Upper lobe of right lung (tissue), 1 donor: ENCODE data around the gene CFAP90. TPM values are rescaled to one million over a fixed set of nuclear protein-coding genes. Genes with fewer than 3 reads are reported as not detected.
A peak's percentile ranks its signal among the peaks of the same experiment; 100 is the strongest.

Experiments used
- ATAC-seq: fragments of 200-7000 bp; cut with Tn5 transposase; one replicate; pipeline ENCODE4 v1.9.1; 2020; ENCODE audit warnings: mild to moderate bottlenecking, moderate library complexity
- DNase-seq: peaks from one replicate; pipeline ENCODE4 v3.0.0-alpha.2; 2020
- H3K27ac ChIP-seq: fragments of 200-600 bp; one replicate; pipeline ENCODE4 v1.8.0; 2022
- H3K27me3 ChIP-seq: fragments of 200-600 bp; one replicate; pipeline ENCODE4 v1.8.0; 2022; ENCODE audit warnings: mild to moderate bottlenecking
- H3K36me3 ChIP-seq: fragments of 200-600 bp; one replicate; pipeline ENCODE4 v1.8.0; 2022
- H3K4me1 ChIP-seq: fragments of 200-600 bp; one replicate; pipeline ENCODE4 v1.8.0; 2022
- H3K4me3 ChIP-seq: fragments of 200-600 bp; one replicate; pipeline ENCODE4 v1.8.0; 2022; ENCODE audit warnings: mild to moderate bottlenecking
- H3K9me3 ChIP-seq: fragments of 200-600 bp; one replicate; pipeline ENCODE4 v1.8.0; 2022
- intact Hi-C: fragments of 100-400 bp; cut with DNase I; formaldehyde crosslinking; loops from one replicate; pipeline ENCODE4 v1.11.0; 2022
- total RNA-seq: library from RNA; stranded (reverse); fragmentation: NEBNext Ultra II Directional; extraction: Animal tissue kit (Norgen Biotek cat#: 25700); gene quantifications from one replicate; pipeline ENCODE4 v1.2.1, GENCODE V29; 2021
- TF ChIP-seq, protein P1 (sequence below): fragments of 200-600 bp; IDR thresholded peaks from one replicate; pipeline ENCODE4 v1.8.0; 2022; ENCODE audit warnings: antibody characterized with exemption
- donor health status: DM: no; HTN: yes; CAD: no; lungs with severe emphysema.

The CFAP90 gene
- total RNA-seq, 1 donor from 2014 or later: 0.93 TPM

DNA sequence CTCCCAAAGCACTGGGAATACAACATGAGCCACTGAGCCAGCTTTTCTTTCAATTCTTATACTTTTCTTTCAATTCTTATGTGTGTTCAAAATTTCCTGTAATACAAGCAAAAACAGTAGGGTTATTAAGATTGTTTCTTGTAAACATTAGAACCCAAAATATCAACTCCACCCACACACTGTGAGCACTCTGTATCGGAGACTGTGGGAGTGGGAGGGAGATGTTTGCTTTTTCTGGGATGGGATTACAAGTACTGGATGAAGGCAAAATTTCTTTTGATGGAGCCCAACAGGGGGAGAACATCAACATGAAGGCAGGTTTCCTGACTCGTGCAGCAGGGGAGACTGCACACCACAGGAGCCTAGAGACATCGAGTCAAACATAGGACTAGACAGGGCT is 4.7 kb upstream of the CFAP90 start:
- DNase-seq (no peak), ATAC-seq (no peak)
- H3K27me3 ChIP-seq: no peaks in the 10 kb centered on the region
- no peak overlapping the region for H3K4me3 ChIP-seq
- H3K36me3 ChIP-seq: peaks cover 18% of the 10 kb centered on the region
- no peak overlapping the region for H3K27ac ChIP-seq
- intact Hi-C loops: no loop called here
- TF ChIP-seq, protein P1, sequence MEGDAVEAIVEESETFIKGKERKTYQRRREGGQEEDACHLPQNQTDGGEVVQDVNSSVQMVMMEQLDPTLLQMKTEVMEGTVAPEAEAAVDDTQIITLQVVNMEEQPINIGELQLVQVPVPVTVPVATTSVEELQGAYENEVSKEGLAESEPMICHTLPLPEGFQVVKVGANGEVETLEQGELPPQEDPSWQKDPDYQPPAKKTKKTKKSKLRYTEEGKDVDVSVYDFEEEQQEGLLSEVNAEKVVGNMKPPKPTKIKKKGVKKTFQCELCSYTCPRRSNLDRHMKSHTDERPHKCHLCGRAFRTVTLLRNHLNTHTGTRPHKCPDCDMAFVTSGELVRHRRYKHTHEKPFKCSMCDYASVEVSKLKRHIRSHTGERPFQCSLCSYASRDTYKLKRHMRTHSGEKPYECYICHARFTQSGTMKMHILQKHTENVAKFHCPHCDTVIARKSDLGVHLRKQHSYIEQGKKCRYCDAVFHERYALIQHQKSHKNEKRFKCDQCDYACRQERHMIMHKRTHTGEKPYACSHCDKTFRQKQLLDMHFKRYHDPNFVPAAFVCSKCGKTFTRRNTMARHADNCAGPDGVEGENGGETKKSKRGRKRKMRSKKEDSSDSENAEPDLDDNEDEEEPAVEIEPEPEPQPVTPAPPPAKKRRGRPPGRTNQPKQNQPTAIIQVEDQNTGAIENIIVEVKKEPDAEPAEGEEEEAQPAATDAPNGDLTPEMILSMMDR: no peak
- H3K4me1 ChIP-seq: no peaks in the 10 kb centered on the region
- no peaks in the 10 kb centered on the region for H3K9me3 ChIP-seq

DNA sequence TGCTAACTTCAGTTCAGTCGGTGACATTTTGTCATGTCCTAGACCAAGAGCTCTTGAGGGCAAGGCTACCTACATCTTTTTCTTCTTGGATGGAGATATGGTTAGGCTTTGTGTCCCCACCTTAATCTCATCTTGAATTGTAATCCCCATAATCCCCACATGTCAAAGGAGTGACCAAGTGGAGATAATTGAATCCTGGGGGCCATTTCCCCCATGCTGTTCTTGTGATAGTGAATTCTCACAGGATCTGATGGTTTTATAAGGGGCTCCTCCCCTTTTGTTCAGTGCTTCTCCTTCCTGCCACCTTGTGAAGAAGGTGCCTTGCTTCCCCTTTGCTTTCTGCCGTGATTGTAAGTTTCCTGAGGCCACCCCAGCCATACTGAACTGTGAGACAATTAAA is 2.1 kb upstream of the CFAP90 start:
- no peak overlapping the region for H3K4me3 ChIP-seq
- H3K4me1 ChIP-seq: peaks cover 7% of the 10 kb centered on the region
- no peak for DNase-seq
- H3K27me3 ChIP-seq: peaks cover 11% of the 10 kb centered on the region
- no peak overlapping the region for H3K27ac ChIP-seq
- H3K9me3 ChIP-seq: no peaks in the 10 kb centered on the region
- TF ChIP-seq, protein P1: no peak
- intact Hi-C loops: no loop called here
- H3K36me3 ChIP-seq: no peaks in the 10 kb centered on the region
- ATAC-seq: no peak

DNA sequence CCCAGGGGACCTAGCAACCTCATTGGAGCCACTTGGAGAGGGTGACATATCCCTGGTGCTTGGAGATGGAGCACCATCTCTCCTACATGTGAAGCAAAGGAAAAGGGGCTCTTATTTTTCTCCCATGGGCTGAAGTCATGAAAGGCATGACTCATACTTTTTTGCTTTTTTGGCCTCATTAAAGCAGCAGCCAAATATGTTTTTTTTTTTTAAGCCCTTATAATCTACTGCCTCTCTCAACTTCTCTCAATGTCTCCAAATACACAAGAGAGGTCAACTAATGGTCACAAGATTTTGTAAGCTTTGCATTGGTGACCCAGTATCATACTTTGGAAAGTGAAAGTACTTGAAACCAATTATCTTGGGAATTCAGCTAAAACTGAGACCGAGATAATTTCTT is 1.6 kb upstream of the CFAP90 start:
- Histone ChIP-seq H3K27me3 (peaks cover 13% of the 10 kb centered on the region), H3K36me3 (no peaks in the 10 kb centered on the region), H3K4me3 (no peak overlapping the region), H3K27ac (no peak overlapping the region), H3K9me3 (no peaks in the 10 kb centered on the region), H3K4me1 (peaks cover 7% of the 10 kb centered on the region)
- ATAC-seq: no peak
- intact Hi-C loops: no loop called here
- DNase-seq: no peak
- TF ChIP-seq, protein P1: no peak

DNA sequence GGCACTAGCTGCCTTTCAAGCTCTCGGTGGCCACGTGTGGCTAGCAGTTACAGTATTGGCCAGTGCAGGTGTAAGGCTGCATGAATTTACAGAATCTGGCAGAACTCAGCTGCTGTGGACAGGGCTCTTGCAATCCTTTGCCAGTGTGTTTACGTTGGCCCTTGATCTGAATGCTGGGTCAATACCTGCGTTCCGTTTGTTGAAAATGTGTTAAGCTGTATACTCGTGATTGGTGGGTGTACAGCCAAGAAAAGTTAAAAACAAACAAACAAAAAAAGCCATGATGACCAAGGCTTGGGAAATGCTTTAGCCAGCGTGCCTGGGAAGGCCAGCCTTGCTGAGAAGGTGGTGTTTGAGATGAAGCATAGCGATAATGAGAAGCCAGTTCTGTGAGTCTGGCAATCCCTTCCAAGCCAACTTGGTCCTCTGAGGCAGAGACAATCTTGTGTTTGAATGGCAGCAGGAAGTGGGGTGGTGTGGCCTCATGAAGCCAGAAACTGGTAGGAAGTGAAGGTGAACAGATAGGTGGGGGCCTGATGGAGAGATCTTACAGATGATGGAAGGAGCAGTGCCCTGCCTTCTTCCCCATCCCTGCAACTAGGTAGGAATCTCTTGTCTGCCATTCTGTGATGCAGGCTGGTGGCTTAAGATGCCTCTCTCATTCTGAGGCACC is 820 bp upstream of the CFAP90 start:
- Histone ChIP-seq H3K27me3 (peaks cover 17% of the 10 kb centered on the region), H3K36me3 (no peaks in the 10 kb centered on the region), H3K4me3 (no peak overlapping the region), H3K9me3 (no peaks in the 10 kb centered on the region), H3K4me1 (peaks cover 7% of the 10 kb centered on the region), H3K27ac (no peak overlapping the region)
- intact Hi-C loops: no loop called here
- ATAC-seq (peak; percentile 37), DNase-seq (no peak)
- TF ChIP-seq, protein P1: no peak

DNA sequence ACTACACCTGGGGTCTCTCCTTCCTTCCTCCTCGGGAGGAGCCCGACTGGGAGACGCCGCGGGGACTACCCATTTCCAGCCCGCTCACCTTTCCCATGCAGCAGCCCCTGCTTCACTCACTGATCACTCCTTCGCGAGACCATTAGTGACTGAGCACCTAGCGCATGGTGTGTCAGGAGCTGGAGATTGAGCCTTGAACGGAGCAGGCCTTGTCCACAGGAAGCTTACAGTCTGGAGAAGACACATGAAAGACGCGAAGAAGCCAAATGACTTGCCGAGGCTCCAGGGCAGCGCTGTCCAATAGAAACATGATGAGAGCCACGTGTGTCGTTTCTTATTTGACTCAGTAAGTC is 283 bp upstream of the CFAP90 start:
- H3K27ac ChIP-seq: no peak overlapping the region

More for the DNA sequence above, 283 bp upstream of the CFAP90 start:
- Histone ChIP-seq H3K4me1 (peaks cover 7% of the 10 kb centered on the region), H3K9me3 (no peaks in the 10 kb centered on the region), H3K4me3 (peak overlapping the region; percentile 58), H3K36me3 (no peaks in the 10 kb centered on the region), H3K27me3 (peaks cover 17% of the 10 kb centered on the region)
- intact Hi-C loops: no loop called here
- ATAC-seq (no peak), DNase-seq (no peak)
- TF ChIP-seq, protein P1: no peak
